HG02623 (cell line): ENCODE measurements around the gene L3MBTL4.

Experiments used
- ATAC-seq: cut with Tn5 transposase; IDR thresholded peaks from one replicate; pipeline ENCODE4 v1.9.1; 2021; ENCODE audit warnings: moderate library complexity; ENCODE audit not compliant: unreplicated experiment

L3MBTL4 gene

GRCh38 chr18:5998166-5998881 lies 416.4 kb downstream of the L3MBTL4 start:
- ATAC-seq = peak; percentile 39

GRCh38 chr18:5997361-5997760 lies 417.4 kb downstream of the L3MBTL4 start:
- no peak for ATAC-seq

- ATAC-seq = no peak
Observed at GRCh38 chr18:5995626-5996025, 419.1 kb downstream of the L3MBTL4 start.

GRCh38 chr18:5993938-5994337 lies 420.8 kb downstream of the L3MBTL4 start:
- no peak for ATAC-seq

- no peak for ATAC-seq
Observed at GRCh38 chr18:5992381-5992780, 422.3 kb downstream of the L3MBTL4 start.

GRCh38 chr18:5987249-5987648 lies 427.5 kb downstream of the L3MBTL4 start:
- ATAC-seq = no peak

- ATAC-seq = no peak
Observed at GRCh38 chr18:5986257-5986931, 428.3 kb downstream of the L3MBTL4 start.

- ATAC-seq = no peak
Observed at GRCh38 chr18:5984245-5984644, 430.5 kb downstream of the L3MBTL4 start.

- ATAC-seq = no peak
Observed at GRCh38 chr18:5983488-5983887, 431.2 kb downstream of the L3MBTL4 start.

GRCh38 chr18:5982332-5982731 lies 432.4 kb downstream of the L3MBTL4 start:
- no peak for ATAC-seq

GRCh38 chr18:5980721-5981120 lies 434.0 kb downstream of the L3MBTL4 start:
- no peak for ATAC-seq

GRCh38 chr18:5979971-5980457 lies 434.7 kb downstream of the L3MBTL4 start:
- ATAC-seq = peak; percentile 67

GRCh38 chr18:5979176-5979888 lies 435.4 kb downstream of the L3MBTL4 start:
- no peak for ATAC-seq

- ATAC-seq = no peak
Observed at GRCh38 chr18:5977022-5977421, 437.7 kb downstream of the L3MBTL4 start.

- peak; percentile 63 for ATAC-seq
Observed at GRCh38 chr18:5975111-5976002, 439.4 kb downstream of the L3MBTL4 start.

GRCh38 chr18:5974696-5975095 lies 440.0 kb downstream of the L3MBTL4 start:
- ATAC-seq = no peak

- no peak for ATAC-seq
Observed at GRCh38 chr18:5973099-5973498, 441.6 kb downstream of the L3MBTL4 start.

GRCh38 chr18:5972298-5972697 lies 442.4 kb downstream of the L3MBTL4 start:
- peak; percentile 34 for ATAC-seq

GRCh38 chr18:5969989-5970403 lies 444.7 kb downstream of the L3MBTL4 start:
- no peak for ATAC-seq

- no peak for ATAC-seq
Observed at GRCh38 chr18:5969355-5969988, 445.2 kb downstream of the L3MBTL4 start.
